HL-60 (cell line): Measurements from ENCODE around the gene CEND1.
A peak's percentile ranks its signal among the peaks of the same experiment; 100 is the strongest.

Experiments
- DNase-seq, 2 experiments: peaks; one replicate each; pipeline ENCODE4 v3.0.0-alpha.2; 2010 to 2020; ENCODE audit warnings: low read depth in 1 of 2, low spot score in 1 of 2
- H3K27ac ChIP-seq: fragments of 250-450 bp; sonication (Bioruptor Pico); replicated peaks from 2 replicates; pipeline ENCODE4 v1.5.1; 2020; ENCODE audit warnings: mild to moderate bottlenecking, moderate library complexity
- H3K27me3 ChIP-seq: fragments of 250-450 bp; sonication (Bioruptor Pico); 2 replicates; pipeline ENCODE4 v1.5.1; 2021; ENCODE audit warnings: mild to moderate bottlenecking, moderate library complexity; ENCODE audit not compliant: insufficient read depth, poor library complexity, severe bottlenecking
- H3K4me3 ChIP-seq: replicated peaks from 2 replicates; pipeline ENCODE4 v1.5.1; 2011; ENCODE audit warnings: mild to moderate bottlenecking, control low read depth, low read length; ENCODE audit not compliant: insufficient read depth
- CTCF ChIP-seq: IDR thresholded peaks from one replicate; pipeline ENCODE4 v1.5.1; 2011; ENCODE audit warnings: low read length, control low read depth, inconsistent platforms; ENCODE audit not compliant: insufficient read depth
- GABPA ChIP-seq: IDR thresholded peaks from 2 replicates; pipeline ENCODE4 v1.6.1; 2012; ENCODE audit warnings: low read depth
- POLR2AphosphoS5 ChIP-seq: IDR thresholded peaks from 2 replicates; pipeline ENCODE4 v1.6.1; 2012; ENCODE audit warnings: low read depth
- REST ChIP-seq: IDR thresholded peaks from 2 replicates; pipeline ENCODE4 v1.6.1; 2012; ENCODE audit warnings: low read depth; ENCODE audit not compliant: insufficient replicate concordance
- SPI1 ChIP-seq: IDR thresholded peaks from 2 replicates; pipeline ENCODE4 v1.6.1; 2012; ENCODE audit warnings: low read depth, mild to moderate bottlenecking, borderline replicate concordance

CEND1 gene

GRCh38 chr11:778976-779954 lies 10.6 kb downstream of the CEND1 start:
- TF ChIP-seq REST (no peak), CTCF (no peak), SPI1 (no peak)
- Histone ChIP-seq H3K4me3 (no peak overlapping the region), H3K27ac (no peak overlapping the region), H3K27me3 (no peaks in the 10 kb centered on the region)
- no peak for DNase-seq

- no peaks in the 10 kb centered on the region for H3K27me3 ChIP-seq
- H3K27ac ChIP-seq = peak within 1 kb of the TSS; percentile 84
- TF ChIP-seq GABPA (no peak), POLR2AphosphoS5 (peak; percentile 51; the same call in 1 of the 2 replicates), CTCF (no peak), REST (peak; percentile 43)
- peak within 1 kb of the TSS; percentile 72 for H3K4me3 ChIP-seq
- peak; percentile 85 to 88 for DNase-seq
Observed at GRCh38 chr11:777288-778255, 12.3 kb downstream of the CEND1 start, which contains the start of gene GATD1. TSS of gene GATD1 (minus strand) at chr11:777487. CDS start at chr11:777462, 25 bp downstream.

- DNase-seq = peak; percentile 56 to 63
- H3K4me3 ChIP-seq = peak overlapping the region; percentile 72
- no peaks in the 10 kb centered on the region for H3K27me3 ChIP-seq
- TF ChIP-seq SPI1 = peak; percentile 9; the same call in 1 of the 2 replicates
- no peak for TF ChIP-seq CTCF
- peak; percentile 44; the same call in 1 of the 2 replicates for TF ChIP-seq POLR2AphosphoS5
- peak overlapping the region; percentile 83 for H3K27ac ChIP-seq
Observed at GRCh38 chr11:776561-777287, 13.2 kb downstream of the CEND1 start.
